GM19372 (cell line): Measurements from ENCODE around the gene AADAC.
"Not testable (repeated sequence)": the region's sequence is repeated elsewhere in the genome, so short reads cannot be mapped to it uniquely, and the experiment has no call there.

Source experiments
- ATAC-seq: cut with Tn5 transposase; IDR thresholded peaks from one replicate; pipeline ENCODE4 v1.9.1; 2021; ENCODE audit warnings: mild to moderate bottlenecking, low read depth, moderate library complexity; ENCODE audit not compliant: unreplicated experiment

Gene AADAC

GRCh38 chr3:151813799-151814198 is at the start of gene AADAC:
Gene AADAC, plus strand, starts transcription at chr3:151814116. Its CDS starts 47 bp downstream, at chr3:151814163.
- no peak for ATAC-seq

GRCh38 chr3:151764699-151765098 is 49.2 kb upstream of the AADAC start:
- not testable (repeated sequence) for ATAC-seq

GRCh38 chr3:151765685-151766084 is 48.2 kb upstream of the AADAC start:
- no peak for ATAC-seq

GRCh38 chr3:151766454-151766853 is 47.5 kb upstream of the AADAC start:
- no peak for ATAC-seq

GRCh38 chr3:151768393-151768930 is 45.5 kb upstream of the AADAC start:
- no peak for ATAC-seq

GRCh38 chr3:151769175-151769574 is 44.7 kb upstream of the AADAC start:
- ATAC-seq: no peak

GRCh38 chr3:151770956-151771355 is 43.0 kb upstream of the AADAC start:
- ATAC-seq: no peak

- ATAC-seq: no peak
Observed at GRCh38 chr3:151772825-151773480, 41.0 kb upstream of the AADAC start.

- ATAC-seq: no peak
Observed at GRCh38 chr3:151774235-151774634, 39.7 kb upstream of the AADAC start.

GRCh38 chr3:151774910-151775309 is 39.0 kb upstream of the AADAC start:
- ATAC-seq: no peak

GRCh38 chr3:151775314-151776258 is 38.3 kb upstream of the AADAC start:
- ATAC-seq: no peak

GRCh38 chr3:151776259-151776740 is 37.6 kb upstream of the AADAC start:
- no peak for ATAC-seq

- ATAC-seq: no peak
Observed at GRCh38 chr3:151777880-151778279, 36.0 kb upstream of the AADAC start.

GRCh38 chr3:151787626-151788025 is 26.3 kb upstream of the AADAC start:
- no peak for ATAC-seq

GRCh38 chr3:151788401-151788800 is 25.5 kb upstream of the AADAC start:
- no peak for ATAC-seq

- no peak for ATAC-seq
Observed at GRCh38 chr3:151789853-151790463, 24.0 kb upstream of the AADAC start.

GRCh38 chr3:151790763-151791162 is 23.2 kb upstream of the AADAC start:
- not testable (repeated sequence) for ATAC-seq

GRCh38 chr3:151792411-151792810 is 21.5 kb upstream of the AADAC start:
- ATAC-seq: no peak

GRCh38 chr3:151793636-151794035 is 20.3 kb upstream of the AADAC start:
- no peak for ATAC-seq

- no peak for ATAC-seq
Observed at GRCh38 chr3:151794080-151794479, 19.8 kb upstream of the AADAC start.

GRCh38 chr3:151795276-151795675 is 18.6 kb upstream of the AADAC start:
- ATAC-seq: no peak
